Thoracic aorta (tissue), 2 donors: Measurements from ENCODE around the gene USP49. TPM values are rescaled to one million over a fixed set of nuclear protein-coding genes. Genes with fewer than 3 reads are reported as not detected.
"Not testable (repeated sequence)": the region's sequence is repeated elsewhere in the genome, so short reads cannot be mapped to it uniquely, and the experiment has no call there.

Experiments used
- ATAC-seq: fragments of 150-250 bp; one replicate; pipeline ENCODE4 v1.8.0; 2017; ENCODE audit warnings: low read depth; ENCODE audit not compliant: insufficient number of reproducible peaks, low FRiP score
- DNase-seq: peaks from one replicate; pipeline ENCODE4 v3.0.0-alpha.2; 2020; ENCODE audit warnings: low spot score
- H3K27ac ChIP-seq, 2 donors: fragments of 200-600 bp; sonication (generic); 1 replicate in 1 of 2; 2 replicates in 1 of 2; pipeline ENCODE4 v1.5.1; 2016; ENCODE audit warnings: mild to moderate bottlenecking in 2 of 2, moderate library complexity in 2 of 2
- H3K27me3 ChIP-seq: fragments of 200-600 bp; sonication (generic); replicated peaks from 2 replicates; pipeline ENCODE4 v1.6.0; 2016; ENCODE audit warnings: mild to moderate bottlenecking; ENCODE audit not compliant: insufficient read depth
- H3K36me3 ChIP-seq: fragments of 200-600 bp; sonication (generic); one replicate; pipeline ENCODE4 v1.5.1; 2016
- H3K4me1 ChIP-seq, 2 donors: fragments of 200-600 bp; sonication (generic); 1 replicate in 1 of 2; 2 replicates in 1 of 2; pipeline versions ENCODE4 v1.5.1 to v1.6.0; 2016; ENCODE audit warnings: low read depth in 2 of 2, mild to moderate bottlenecking in 1 of 2; ENCODE audit not compliant: control insufficient read depth in 1 of 2
- H3K4me3 ChIP-seq: fragments of 200-600 bp; sonication (generic); 2 replicates; pipeline ENCODE4 v1.5.1; 2016; ENCODE audit warnings: mild to moderate bottlenecking
- H3K9me3 ChIP-seq: fragments of 200-600 bp; sonication (generic); 2 replicates; pipeline ENCODE4 v1.5.1; 2016
- total RNA-seq, 2 donors: library from RNA; depleted of rRNA; stranded (reverse); fragments of >200 nt; gene quantifications; one replicate each; pipeline versions ENCODE4 v1.1.0 to v1.2.3, GENCODE V29; 2016
- TF ChIP-seq, protein P1 (sequence below): fragments of 200-600 bp; sonication (generic); IDR thresholded peaks from one replicate; pipeline ENCODE4 v1.5.1; 2019; ENCODE audit warnings: antibody characterized with exemption

The USP49 gene
- total RNA-seq, 2 donors from 2014 or later: 3.3 to 3.8 TPM

- no peak for DNase-seq
- Histone ChIP-seq H3K36me3 (no peaks in the 10 kb centered on the region), H3K9me3 (no peaks in the 10 kb centered on the region), H3K4me3 (no peak overlapping the region), H3K27me3 (no peaks in the 10 kb centered on the region), H3K27ac (no peak overlapping the region), H3K4me1 (no peaks in the 10 kb centered on the region)
- TF ChIP-seq, protein P1, sequence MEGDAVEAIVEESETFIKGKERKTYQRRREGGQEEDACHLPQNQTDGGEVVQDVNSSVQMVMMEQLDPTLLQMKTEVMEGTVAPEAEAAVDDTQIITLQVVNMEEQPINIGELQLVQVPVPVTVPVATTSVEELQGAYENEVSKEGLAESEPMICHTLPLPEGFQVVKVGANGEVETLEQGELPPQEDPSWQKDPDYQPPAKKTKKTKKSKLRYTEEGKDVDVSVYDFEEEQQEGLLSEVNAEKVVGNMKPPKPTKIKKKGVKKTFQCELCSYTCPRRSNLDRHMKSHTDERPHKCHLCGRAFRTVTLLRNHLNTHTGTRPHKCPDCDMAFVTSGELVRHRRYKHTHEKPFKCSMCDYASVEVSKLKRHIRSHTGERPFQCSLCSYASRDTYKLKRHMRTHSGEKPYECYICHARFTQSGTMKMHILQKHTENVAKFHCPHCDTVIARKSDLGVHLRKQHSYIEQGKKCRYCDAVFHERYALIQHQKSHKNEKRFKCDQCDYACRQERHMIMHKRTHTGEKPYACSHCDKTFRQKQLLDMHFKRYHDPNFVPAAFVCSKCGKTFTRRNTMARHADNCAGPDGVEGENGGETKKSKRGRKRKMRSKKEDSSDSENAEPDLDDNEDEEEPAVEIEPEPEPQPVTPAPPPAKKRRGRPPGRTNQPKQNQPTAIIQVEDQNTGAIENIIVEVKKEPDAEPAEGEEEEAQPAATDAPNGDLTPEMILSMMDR: no peak
- ATAC-seq: no peak
Observed at GRCh38 chr6:41813956-41814355, 81.2 kb downstream of the USP49 start.

DNA sequence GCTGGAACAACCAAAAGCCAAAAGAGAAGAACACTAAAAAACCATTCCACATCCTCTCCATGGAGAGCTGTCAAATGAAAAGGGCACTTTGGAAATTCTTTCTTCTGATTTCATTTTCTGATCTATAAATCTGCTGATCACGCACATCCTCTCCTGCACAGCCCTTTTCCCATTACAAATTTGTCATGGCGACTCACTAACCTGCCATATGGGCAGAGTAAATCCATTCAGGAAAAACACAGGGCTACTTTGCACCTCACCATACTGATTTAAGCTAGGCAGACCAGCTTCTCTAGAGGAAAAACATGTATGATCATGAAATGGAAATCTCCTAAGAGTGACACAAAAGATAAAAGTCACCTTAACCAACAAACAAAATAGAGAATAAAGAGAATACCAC, 81.7 kb downstream of the USP49 start:
- Histone ChIP-seq H3K27ac (no peak overlapping the region), H3K9me3 (no peaks in the 10 kb centered on the region), H3K4me1 (no peaks in the 10 kb centered on the region), H3K27me3 (no peaks in the 10 kb centered on the region), H3K4me3 (no peak overlapping the region), H3K36me3 (no peaks in the 10 kb centered on the region)
- no peak for DNase-seq
- TF ChIP-seq, protein P1: no peak
- ATAC-seq: no peak

DNA sequence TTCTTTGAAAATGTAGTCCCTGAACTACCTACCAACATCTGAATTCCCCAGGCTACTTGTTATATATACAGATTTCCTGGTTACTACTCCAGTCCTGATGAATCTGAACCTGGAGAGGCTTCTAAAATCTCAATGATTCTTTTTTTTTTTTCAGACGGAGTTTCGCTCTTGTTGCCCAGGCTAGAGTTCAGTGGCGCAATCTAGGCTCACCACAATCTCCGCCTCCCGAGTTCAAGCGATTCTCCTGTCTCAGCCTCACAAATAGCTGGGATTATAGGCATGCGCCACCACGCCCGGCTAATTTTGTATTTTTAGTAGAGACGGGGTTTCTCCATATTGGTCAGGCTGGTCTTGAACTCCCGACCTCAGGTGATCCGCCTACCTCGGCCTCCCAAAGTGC, 83.2 kb downstream of the USP49 start:
- H3K27ac ChIP-seq, ATAC-seq, H3K4me1 ChIP-seq, H3K9me3 ChIP-seq, H3K4me3 ChIP-seq, H3K27me3 ChIP-seq, DNase-seq, H3K36me3 ChIP-seq: not testable (repeated sequence)

GRCh38 chr6:41811095-41811494, 84.1 kb downstream of the USP49 start:
- TF ChIP-seq, protein P1: no peak
- no peak overlapping the region for H3K4me3 ChIP-seq
- no peaks in the 10 kb centered on the region for H3K9me3 ChIP-seq
- no peaks in the 10 kb centered on the region for H3K27me3 ChIP-seq
- ATAC-seq (no peak), DNase-seq (no peak)
- no peaks in the 10 kb centered on the region for H3K4me1 ChIP-seq
- H3K36me3 ChIP-seq: no peaks in the 10 kb centered on the region
- H3K27ac ChIP-seq: no peak overlapping the region

- no peak for ATAC-seq
Observed at GRCh38 chr6:41805830-41806774, 89.1 kb downstream of the USP49 start.

More at GRCh38 chr6:41805830-41806774, 89.1 kb downstream of the USP49 start:
- H3K4me3 ChIP-seq: no peak overlapping the region
- no peaks in the 10 kb centered on the region for H3K27me3 ChIP-seq
- no peaks in the 10 kb centered on the region for H3K4me1 ChIP-seq
- H3K36me3 ChIP-seq: no peaks in the 10 kb centered on the region
- no peaks in the 10 kb centered on the region for H3K9me3 ChIP-seq
- H3K27ac ChIP-seq: no peak overlapping the region
- no peak for DNase-seq
- TF ChIP-seq, protein P1: no peak
